ENCODE data around the gene SH2B3.
A peak's percentile ranks its signal among the peaks of the same experiment; 100 is the strongest.

Gene SH2B3

GRCh38 chr12:111405859-111406473, at the start of gene SH2B3:
TSS of gene SH2B3 (plus strand) at chr12:111405923. CDS start at chr12:111418146, 12,223 bp downstream.
- TF ChIP-seq, protein P1, sequence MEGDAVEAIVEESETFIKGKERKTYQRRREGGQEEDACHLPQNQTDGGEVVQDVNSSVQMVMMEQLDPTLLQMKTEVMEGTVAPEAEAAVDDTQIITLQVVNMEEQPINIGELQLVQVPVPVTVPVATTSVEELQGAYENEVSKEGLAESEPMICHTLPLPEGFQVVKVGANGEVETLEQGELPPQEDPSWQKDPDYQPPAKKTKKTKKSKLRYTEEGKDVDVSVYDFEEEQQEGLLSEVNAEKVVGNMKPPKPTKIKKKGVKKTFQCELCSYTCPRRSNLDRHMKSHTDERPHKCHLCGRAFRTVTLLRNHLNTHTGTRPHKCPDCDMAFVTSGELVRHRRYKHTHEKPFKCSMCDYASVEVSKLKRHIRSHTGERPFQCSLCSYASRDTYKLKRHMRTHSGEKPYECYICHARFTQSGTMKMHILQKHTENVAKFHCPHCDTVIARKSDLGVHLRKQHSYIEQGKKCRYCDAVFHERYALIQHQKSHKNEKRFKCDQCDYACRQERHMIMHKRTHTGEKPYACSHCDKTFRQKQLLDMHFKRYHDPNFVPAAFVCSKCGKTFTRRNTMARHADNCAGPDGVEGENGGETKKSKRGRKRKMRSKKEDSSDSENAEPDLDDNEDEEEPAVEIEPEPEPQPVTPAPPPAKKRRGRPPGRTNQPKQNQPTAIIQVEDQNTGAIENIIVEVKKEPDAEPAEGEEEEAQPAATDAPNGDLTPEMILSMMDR (conservative IDR thresholded peaks at IDR 0.05; ENCODE audit: low read length): no peak
- DNase-seq (ENCODE audit: low read depth): peak; percentile 60
- peak within 1 kb of the TSS; percentile 92 for H3K4me3 ChIP-seq (ENCODE audit: low read length)

GRCh38 chr12:111359231-111359913, 46.4 kb upstream of the SH2B3 start:
- TF ChIP-seq, protein P1 (conservative IDR thresholded peaks at IDR 0.05; ENCODE audit: low read length): no peak
- H3K4me3 ChIP-seq (ENCODE audit: low read length): no peak overlapping the region
- no peak for DNase-seq (ENCODE audit: low read depth)

- DNase-seq (ENCODE audit: low read depth): no peak
- H3K4me3 ChIP-seq (ENCODE audit: low read length): no peak overlapping the region
- TF ChIP-seq, protein P1 (conservative IDR thresholded peaks at IDR 0.05; ENCODE audit: low read length): no peak
These were observed 45.8 kb upstream of the SH2B3 start for GRCh38 chr12:111359914-111360276.

DNA sequence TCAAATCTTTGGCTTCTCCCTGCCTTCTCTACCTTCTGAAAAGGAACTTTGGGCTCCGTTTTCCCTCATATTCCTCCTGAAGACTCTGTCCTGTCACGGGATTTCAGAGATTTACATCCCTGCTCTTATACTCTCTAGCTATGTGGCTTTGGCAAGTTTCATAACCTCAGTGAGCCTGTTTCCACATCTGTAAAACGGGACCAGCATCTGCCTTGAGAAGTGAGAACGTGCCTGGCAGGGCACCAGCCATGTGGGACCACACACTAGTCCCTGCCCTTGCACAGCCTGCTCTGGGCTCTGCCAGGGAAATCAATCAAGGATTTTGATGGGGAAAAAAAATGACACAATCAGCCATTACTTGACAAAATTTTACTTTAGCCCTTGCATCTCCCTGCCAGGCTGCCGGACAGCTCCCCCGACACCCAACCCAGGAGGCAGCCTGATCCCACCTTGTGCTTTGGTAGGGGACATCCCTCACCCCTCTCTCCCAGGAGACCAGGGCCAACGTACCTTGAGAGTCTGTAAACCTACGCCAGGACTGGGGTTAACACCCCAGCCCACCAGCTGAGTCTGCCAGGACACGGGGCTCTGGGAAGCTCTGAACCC, 45.3 kb upstream of the SH2B3 start:
- peak; percentile 28 for DNase-seq (ENCODE audit: low read depth)
- no peak overlapping the region for H3K4me3 ChIP-seq (ENCODE audit: low read length)
- TF ChIP-seq, protein P1 (conservative IDR thresholded peaks at IDR 0.05; ENCODE audit: low read length): no peak

GRCh38 chr12:111361073-111361716, 44.5 kb upstream of the SH2B3 start:
- TF ChIP-seq, protein P1 (conservative IDR thresholded peaks at IDR 0.05; ENCODE audit: low read length): no peak
- H3K4me3 ChIP-seq (ENCODE audit: low read length): no peak overlapping the region
- no peak for DNase-seq (ENCODE audit: low read depth)

- DNase-seq (ENCODE audit: low read depth): no peak
- no peak overlapping the region for H3K4me3 ChIP-seq (ENCODE audit: low read length)
- TF ChIP-seq, protein P1 (conservative IDR thresholded peaks at IDR 0.05; ENCODE audit: low read length): no peak
These were observed 43.8 kb upstream of the SH2B3 start for GRCh38 chr12:111361717-111362576.
